HG03196 (cell line): ENCODE results near the gene RNF113A.
A peak's percentile ranks its signal among the peaks of the same experiment; 100 is the strongest.
"Not testable (repeated sequence)": the region's sequence is repeated elsewhere in the genome, so short reads cannot be mapped to it uniquely, and the experiment has no call there.

Experiments
- ATAC-seq: cut with Tn5 transposase; IDR thresholded peaks from one replicate; pipeline ENCODE4 v1.9.1; 2021; ENCODE audit not compliant: unreplicated experiment

Gene RNF113A

GRCh38 chrX:119871599-119872395 is at the start of gene RNF113A, which contains the start of gene NDUFA1:
RNF113A (minus strand) TSS chrX:119871733; CDS start chrX:119871613, 120 bp downstream.
NDUFA1 (plus strand) TSS chrX:119871832; CDS start chrX:119871912, 80 bp downstream.
- ATAC-seq: peak; percentile 96

DNA sequence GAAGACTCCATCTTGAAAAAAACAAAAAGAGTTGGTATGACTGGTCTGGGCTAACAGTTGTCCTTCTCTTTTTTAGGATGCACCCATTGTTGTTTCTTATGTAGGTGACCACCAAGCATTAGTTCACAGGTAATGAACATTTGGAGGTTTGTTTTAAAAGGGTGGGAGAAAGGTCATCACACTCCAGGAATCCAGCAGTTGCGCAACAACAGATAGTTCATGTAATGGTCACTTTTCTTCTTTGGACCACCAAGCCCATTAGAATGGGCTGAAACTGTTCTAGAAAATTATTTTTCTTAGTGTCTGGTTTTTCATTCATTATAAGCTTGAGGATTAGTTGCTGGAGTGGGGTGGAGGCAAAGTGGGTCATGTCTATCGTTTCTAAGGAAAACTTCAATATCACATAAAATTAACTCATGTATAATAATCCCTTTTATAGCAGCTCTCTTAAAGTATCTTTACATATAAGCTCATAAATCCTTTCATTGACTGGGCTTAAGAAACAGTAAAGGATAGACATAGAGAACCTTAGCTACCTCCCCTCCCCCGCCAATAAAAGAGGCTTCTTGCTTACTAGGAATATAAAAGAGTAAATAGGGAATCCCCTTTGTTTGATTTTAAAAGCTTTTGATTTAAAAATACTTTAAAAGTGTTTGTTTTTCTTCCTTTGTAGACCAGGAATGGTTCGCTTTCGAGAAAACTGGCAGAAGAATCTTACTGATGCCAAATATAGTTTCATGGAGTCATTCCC is 48.5 kb upstream of the RNF113A start:
- no peak for ATAC-seq

DNA sequence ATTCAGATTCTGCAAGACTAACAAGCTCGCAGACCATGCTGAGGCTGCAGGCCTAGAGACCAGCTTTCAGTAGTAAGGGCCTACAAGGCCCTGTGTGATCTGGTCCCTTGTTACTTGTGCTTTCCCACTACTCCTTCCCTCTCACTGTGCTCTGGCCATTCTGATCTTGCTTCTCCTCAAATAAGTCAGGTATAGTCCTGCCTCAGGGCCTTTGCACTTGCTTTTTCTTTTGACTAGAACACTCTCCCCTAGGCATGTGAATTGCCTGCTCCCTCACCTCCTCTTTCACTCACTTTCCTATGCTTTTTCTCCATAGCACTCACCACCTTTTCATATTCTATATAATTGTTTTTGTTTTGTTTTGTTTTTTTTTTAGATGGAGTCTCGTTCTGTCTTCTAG is 46.3 kb upstream of the RNF113A start:
- ATAC-seq: no peak

DNA sequence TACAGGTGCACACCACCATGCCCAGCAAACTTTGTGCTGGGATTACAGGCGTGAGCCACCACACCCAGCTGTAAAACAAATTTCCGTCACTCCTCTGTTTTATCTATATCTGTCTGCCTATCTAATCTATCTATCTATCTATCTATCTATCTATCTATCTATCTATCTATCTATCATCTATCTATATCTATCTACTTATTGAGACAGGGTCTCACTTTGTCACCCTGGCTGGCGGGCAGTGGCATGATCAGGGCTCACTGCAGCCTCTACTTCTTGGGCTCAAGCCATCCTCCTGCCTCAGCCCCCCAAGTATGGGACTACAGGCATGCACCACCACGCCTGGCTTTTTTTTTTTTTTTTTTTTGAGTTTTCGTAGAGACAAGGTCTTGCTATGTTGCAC is 44.8 kb upstream of the RNF113A start:
- ATAC-seq: no peak

DNA sequence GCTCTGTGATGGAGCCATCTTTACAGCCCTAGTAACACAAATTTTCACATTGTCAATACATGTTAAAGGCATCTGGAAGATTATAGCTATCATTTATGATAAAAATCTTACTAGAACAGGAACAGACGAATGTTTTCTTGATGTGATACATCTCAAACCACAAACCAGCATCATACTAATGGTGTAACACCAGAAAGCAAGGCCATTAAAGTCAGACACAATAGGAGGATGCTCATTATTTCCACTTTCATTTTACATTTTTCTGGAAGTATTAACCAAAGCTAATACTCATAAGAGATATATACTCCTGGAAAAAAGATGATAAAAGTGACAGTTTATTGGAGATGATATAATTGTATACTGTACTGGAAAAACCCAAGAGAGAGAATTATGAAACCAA is 29.4 kb upstream of the RNF113A start:
- ATAC-seq: no peak

- ATAC-seq: no peak
Measured at GRCh38 chrX:119899125-119899524, 27.6 kb upstream of the RNF113A start.

DNA sequence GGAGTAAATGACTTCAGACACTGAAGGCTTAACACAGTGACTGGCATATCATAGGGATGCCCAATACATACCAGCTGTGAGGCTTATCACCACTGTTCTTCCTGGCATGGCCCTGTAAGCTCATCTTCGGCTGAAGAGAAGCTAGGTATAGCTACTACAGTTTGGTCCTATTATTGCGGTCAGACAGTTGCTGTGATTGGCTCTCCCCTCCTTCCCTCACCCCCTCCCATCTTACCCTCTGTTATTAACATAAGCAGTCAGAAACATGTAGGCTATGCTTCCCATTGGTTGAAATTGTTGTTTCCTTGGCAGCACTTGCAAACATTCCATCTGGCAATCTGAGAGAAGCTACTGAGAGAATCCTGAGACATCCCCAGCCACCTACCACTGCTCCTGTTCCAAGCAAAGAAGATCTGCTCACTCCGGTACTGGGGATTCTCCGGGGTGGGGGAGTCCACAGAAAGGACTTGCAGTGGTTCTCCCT is 24.4 kb upstream of the RNF113A start, which contains the start of gene AKAP14:
Gene AKAP14 (plus strand): TSS at position 51 of the 484 bp plus-strand sequence. CDS start 7,331 bp downstream, outside the sequence.
- no peak for ATAC-seq

DNA sequence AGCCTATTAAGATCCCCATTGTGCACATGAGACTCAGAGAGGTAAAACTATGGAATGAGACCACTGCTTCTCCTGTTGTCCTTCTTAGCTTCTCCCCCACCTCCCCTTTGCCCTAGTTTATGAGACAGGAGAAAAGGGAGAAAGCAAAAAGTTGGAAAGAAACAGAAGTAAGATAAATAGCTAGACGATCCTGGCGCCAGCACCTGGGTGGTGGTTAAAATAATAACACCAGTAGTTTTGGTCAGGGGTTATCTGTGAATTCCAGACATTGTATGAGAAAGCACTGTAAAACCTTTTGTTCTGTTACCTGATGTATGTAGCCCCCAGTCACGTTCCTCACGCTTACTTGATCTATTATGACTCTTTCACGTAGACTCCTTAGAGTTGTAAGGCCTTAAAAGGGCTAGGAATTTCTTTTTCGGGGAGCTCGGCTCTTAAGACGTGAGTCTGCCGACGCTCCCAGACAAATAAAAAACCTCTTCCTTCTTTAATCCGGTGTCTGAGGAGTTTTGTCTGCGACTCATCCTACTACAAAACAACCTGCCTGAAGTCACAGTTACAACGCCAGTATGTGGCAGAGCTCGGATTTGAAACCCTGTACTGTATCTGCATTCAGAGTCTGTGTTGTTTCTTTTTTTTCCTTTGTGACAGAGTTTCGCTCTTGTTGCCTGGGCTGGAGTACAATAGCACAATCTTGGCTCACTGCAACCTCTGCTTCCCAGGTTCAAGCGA is 20.6 kb upstream of the RNF113A start:
- not testable (repeated sequence) for ATAC-seq

- not testable (repeated sequence) for ATAC-seq
Measured at GRCh38 chrX:119890626-119891025, 19.1 kb upstream of the RNF113A start.

- peak; percentile 67 for ATAC-seq
Measured at GRCh38 chrX:119887721-119888425, 16.3 kb upstream of the RNF113A start.

DNA sequence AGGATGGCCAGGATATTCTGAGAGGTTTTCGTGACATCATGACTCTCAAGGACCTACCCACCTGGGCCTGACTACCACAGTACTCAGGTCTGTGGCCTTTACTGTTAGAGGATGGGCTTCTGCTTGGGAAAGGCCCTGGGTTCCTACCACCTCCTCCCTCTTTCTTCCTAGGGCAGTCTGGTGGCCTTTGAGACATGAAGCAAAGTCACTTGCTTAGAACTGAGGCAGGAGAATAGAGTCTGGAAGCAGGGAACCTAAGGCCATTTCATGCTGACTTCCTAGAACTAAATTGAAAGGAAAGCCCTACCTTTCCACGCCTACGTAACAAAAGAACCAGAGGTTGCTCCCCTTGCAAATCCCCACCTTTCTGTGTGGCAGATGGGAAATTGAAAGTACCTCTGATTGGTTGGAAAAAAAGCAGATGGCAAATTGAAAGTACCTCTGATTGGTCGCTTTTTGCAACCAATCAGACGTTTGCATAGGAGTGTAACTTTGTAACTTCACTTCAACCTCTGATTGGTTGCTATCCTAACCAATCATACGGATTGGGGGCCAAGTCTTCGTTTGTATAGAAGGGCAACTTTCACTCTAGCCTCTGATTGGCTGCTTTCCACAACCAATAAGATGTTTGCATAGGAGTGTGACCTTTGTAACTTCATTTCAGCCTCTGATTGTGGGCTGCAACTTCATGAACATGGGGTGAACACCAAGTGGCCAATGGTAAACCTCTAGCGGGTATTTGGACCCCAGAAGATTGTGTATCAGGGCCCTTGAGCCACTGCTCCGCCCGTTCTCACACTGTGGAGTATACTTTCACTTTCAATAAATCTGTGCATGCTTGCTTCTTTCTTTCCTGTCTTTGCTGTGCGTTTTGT is 14.3 kb upstream of the RNF113A start:
- ATAC-seq: no peak

DNA sequence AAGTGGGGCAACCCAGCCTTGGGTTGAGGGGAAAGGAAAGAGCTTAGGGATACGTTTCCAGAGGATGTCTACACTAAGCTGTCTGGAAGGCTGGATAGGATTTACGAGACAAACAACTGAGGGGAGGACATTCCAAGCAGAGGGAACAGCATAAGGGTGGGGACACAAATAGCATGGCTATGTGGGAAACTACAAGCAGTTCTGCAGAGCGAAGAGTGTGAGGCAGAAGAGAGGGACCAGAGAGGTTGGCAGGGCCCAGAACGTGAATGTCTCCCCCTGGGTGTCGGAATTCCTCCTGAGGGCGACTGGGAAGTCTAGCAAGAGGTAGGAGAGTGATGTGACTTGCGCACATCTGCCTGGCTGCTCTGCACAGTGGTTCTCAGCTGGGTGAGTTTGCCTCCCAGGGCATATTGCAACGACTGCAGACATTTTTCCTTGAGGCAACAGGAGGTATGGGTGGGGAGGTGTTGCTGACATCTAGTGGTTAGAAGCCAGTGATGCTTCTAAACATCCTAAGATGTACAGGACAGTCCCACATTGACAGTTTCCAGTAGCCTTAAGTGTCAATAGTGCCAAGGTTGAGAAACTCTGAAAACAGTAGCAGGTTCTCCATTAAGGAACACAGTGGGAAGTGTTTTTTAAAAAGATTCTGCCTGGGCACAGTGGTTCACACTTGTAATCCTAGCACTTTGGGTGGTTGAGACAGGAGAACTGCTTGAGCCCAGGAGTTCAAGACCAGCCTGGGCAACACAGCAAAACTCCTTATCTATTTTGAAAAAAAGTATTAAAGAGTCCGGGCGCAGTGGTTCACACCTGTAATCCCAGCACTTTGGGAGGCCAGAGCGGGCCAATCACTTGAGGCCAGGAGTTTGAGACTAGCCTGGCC is 9.3 kb upstream of the RNF113A start:
- no peak for ATAC-seq

DNA sequence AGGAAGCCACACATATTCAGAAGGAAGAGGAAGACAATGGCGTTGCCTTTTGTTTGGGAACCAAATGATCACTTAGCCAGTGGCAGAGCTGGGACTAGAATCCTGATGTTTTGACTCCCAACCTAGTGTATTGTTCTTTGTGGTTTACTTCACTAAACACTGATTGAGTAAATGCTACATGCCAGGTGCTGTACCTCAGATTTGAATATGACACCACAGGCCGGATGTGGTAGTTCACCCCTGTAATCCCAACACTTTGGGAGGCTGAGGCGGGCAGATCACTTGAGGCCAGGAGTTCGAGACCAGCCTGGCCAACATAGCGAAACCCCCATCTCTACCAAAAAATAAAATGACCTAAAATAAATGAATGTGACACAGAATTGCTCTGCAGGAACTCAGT is 8.5 kb upstream of the RNF113A start:
- no peak for ATAC-seq

DNA sequence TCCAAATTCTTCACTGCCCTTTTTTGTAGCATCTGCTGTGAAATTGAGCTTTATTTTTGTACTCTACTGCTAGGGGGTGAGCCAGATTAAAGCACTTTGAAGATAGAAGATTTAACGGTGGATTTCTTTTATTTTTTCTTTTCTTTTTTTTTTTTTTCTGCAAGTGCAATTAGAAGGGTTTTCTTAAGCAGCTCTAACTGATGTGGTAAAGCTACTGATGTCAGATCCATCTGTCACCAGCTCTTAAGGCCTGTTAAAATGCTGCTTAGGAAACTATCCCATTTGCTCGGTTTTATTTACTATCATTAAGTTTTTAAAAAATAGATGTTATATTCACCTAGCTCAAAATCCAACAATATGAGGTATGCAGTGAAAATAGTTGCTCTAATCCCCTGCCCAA is 7.2 kb upstream of the RNF113A start:
- ATAC-seq: no peak

DNA sequence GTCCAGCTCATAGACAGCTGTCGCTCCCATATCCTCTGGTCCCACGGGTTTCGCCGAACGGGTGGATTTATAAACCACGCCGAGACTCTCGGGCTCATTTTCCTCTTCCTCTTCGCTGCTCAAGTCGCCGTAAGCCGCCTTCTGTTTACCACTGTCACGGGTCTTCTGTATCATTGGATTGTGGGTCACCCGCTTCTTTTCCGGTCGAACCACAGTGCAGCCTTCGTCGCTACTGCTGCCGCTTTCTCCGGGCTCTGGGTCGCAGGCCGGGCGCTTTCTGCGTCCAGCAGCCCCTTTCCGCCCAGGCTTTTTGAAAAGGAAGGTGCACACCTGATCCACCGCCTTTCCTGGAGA is 311 bp downstream of the RNF113A start:
- peak; percentile 26 for ATAC-seq

GRCh38 chrX:119870626-119871131 is 854 bp downstream of the RNF113A start:
- ATAC-seq: no peak

- ATAC-seq: no peak
Measured at GRCh38 chrX:119853444-119853843, 18.1 kb downstream of the RNF113A start.
